ENCODE results near the gene NAGPA. TPM values are rescaled to one million over a fixed set of nuclear protein-coding genes. Genes with fewer than 3 reads are reported as not detected.

The NAGPA gene
- total RNA-seq, 3 donors from 2014 or later (not counting 1 experiment from before 2014, with no cell fraction given) = 14.7 to 27.8 (median 23.0) TPM

GRCh38 chr16:4987580-4988374, 46.0 kb downstream of the NAGPA start:
- intact Hi-C loops (cut with micrococcal nuclease) = no loop called here
- no peak overlapping the region for H3K27ac Mint-ChIP-seq
- no peak overlapping the region for H3K4me3 Mint-ChIP-seq
- no peaks in the 10 kb centered on the region for H3K36me3 ChIP-seq (ENCODE audit: control insufficient read depth, insufficient read depth, low read length)
- no peak overlapping the region for H3K27ac ChIP-seq (ENCODE audit: low read length)
- H3K4me1 ChIP-seq (ENCODE audit: control insufficient read depth, insufficient read depth, low read length) = peaks cover 4% of the 10 kb centered on the region
- ATAC-seq (no peak), DNase-seq (no peak)
- no peaks in the 10 kb centered on the region for H3K9me3 ChIP-seq (ENCODE audit: control insufficient read depth, insufficient read depth, low read length)
- H3K9me3 Mint-ChIP-seq = no peaks in the 10 kb centered on the region
- no peaks in the 10 kb centered on the region for H3K36me3 Mint-ChIP-seq
- TF ChIP-seq, protein P1, sequence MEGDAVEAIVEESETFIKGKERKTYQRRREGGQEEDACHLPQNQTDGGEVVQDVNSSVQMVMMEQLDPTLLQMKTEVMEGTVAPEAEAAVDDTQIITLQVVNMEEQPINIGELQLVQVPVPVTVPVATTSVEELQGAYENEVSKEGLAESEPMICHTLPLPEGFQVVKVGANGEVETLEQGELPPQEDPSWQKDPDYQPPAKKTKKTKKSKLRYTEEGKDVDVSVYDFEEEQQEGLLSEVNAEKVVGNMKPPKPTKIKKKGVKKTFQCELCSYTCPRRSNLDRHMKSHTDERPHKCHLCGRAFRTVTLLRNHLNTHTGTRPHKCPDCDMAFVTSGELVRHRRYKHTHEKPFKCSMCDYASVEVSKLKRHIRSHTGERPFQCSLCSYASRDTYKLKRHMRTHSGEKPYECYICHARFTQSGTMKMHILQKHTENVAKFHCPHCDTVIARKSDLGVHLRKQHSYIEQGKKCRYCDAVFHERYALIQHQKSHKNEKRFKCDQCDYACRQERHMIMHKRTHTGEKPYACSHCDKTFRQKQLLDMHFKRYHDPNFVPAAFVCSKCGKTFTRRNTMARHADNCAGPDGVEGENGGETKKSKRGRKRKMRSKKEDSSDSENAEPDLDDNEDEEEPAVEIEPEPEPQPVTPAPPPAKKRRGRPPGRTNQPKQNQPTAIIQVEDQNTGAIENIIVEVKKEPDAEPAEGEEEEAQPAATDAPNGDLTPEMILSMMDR (IDR thresholded peaks at IDR 0.05) = no peak
- H3K27me3 Mint-ChIP-seq (ENCODE audit: low read depth in 2 of 2) = peaks cover 31 to 36% of the 10 kb centered on the region in 2 donors
- no peak overlapping the region for H3K4me3 ChIP-seq (ENCODE audit: low read length)
- peaks cover 17% of the 10 kb centered on the region for H3K27me3 ChIP-seq (ENCODE audit: control insufficient read depth, insufficient read depth, low read length)
- 20% methylated on average over 60 of the region's 60 CpGs for whole genome bisulfite sequencing (ENCODE audit: insufficient coverage)
- H3K4me1 Mint-ChIP-seq = no peaks in the 10 kb centered on the region

DNA sequence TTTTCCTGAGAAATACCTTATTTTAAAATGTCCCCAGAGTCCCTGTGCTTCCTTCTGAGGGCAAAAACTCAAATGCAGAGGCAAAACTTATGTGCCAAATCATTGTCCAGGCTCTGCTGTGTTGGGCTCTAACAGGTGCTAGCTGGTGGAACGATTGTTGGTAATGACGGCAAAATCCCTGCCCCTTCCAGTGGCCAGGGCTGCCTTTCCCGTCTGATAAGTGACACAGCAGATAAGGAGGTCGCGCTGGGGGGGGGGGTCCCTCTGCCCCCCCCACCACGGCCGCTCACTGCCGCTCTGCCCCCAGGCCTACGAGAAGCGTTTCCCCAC, 46.5 kb downstream of the NAGPA start:
- Histone ChIP-seq H3K27me3 (ENCODE audit: control insufficient read depth, insufficient read depth, low read length) (peaks cover 17% of the 10 kb centered on the region), H3K4me1 (ENCODE audit: control insufficient read depth, insufficient read depth, low read length) (peaks cover 4% of the 10 kb centered on the region), H3K27ac (ENCODE audit: low read length) (no peak overlapping the region), H3K36me3 (ENCODE audit: control insufficient read depth, insufficient read depth, low read length) (no peaks in the 10 kb centered on the region), H3K9me3 (ENCODE audit: control insufficient read depth, insufficient read depth, low read length) (no peaks in the 10 kb centered on the region), H3K4me3 (ENCODE audit: low read length) (no peak overlapping the region)
- TF ChIP-seq, protein P1 (IDR thresholded peaks at IDR 0.05) = no peak
- H3K4me1 Mint-ChIP-seq = no peaks in the 10 kb centered on the region
- no peak overlapping the region for H3K27ac Mint-ChIP-seq
- H3K36me3 Mint-ChIP-seq = no peaks in the 10 kb centered on the region
- whole genome bisulfite sequencing (ENCODE audit: insufficient coverage) = 2% methylated on average over 8 of the region's 10 CpGs
- peaks cover 31 to 36% of the 10 kb centered on the region in 2 donors for H3K27me3 Mint-ChIP-seq (ENCODE audit: low read depth in 2 of 2)
- DNase-seq = no peak
- intact Hi-C loops (cut with micrococcal nuclease) = no loop called here
- ATAC-seq = no peak
- H3K4me3 Mint-ChIP-seq = no peak overlapping the region
- H3K9me3 Mint-ChIP-seq = no peaks in the 10 kb centered on the region

- Mint-ChIP-seq H3K36me3 (no peaks in the 10 kb centered on the region), H3K4me1 (no peaks in the 10 kb centered on the region), H3K27me3 (ENCODE audit: low read depth in 2 of 2) (peaks cover 27 to 35% of the 10 kb centered on the region in 2 donors), H3K4me3 (no peak overlapping the region), H3K9me3 (no peaks in the 10 kb centered on the region), H3K27ac (no peak overlapping the region)
- ATAC-seq (no peak), DNase-seq (no peak)
- Histone ChIP-seq H3K4me3 (ENCODE audit: low read length) (no peak overlapping the region), H3K36me3 (ENCODE audit: control insufficient read depth, insufficient read depth, low read length) (no peaks in the 10 kb centered on the region), H3K9me3 (ENCODE audit: control insufficient read depth, insufficient read depth, low read length) (no peaks in the 10 kb centered on the region), H3K27ac (ENCODE audit: low read length) (no peak overlapping the region), H3K27me3 (ENCODE audit: control insufficient read depth, insufficient read depth, low read length) (peaks cover 17% of the 10 kb centered on the region), H3K4me1 (ENCODE audit: control insufficient read depth, insufficient read depth, low read length) (peaks cover 4% of the 10 kb centered on the region)
- 82% methylated on average over 2 of the region's 5 CpGs for WGBS (ENCODE audit: insufficient coverage)
- intact Hi-C loops (cut with micrococcal nuclease) = no loop called here
- TF ChIP-seq, protein P1 (IDR thresholded peaks at IDR 0.05) = no peak
These were observed 49.4 kb downstream of the NAGPA start for GRCh38 chr16:4984174-4984990.
